K562 (cell line): ENCODE data around the gene SFT2D2. TPM values are rescaled to one million over a fixed set of nuclear protein-coding genes. Genes with fewer than 3 reads are reported as not detected.

Experiments
- DPF2 ChIP-seq: fragments of 450-650 bp; IDR thresholded peaks from 2 replicates; pipeline ENCODE4 v1.6.1; 2016
- KDM5B ChIP-seq: fragments of 200-600 bp; sonication (generic); IDR thresholded peaks from 2 replicates; pipeline ENCODE4 v1.6.1; 2012; ENCODE audit warnings: low read depth, mild to moderate bottlenecking, moderate library complexity, low read length, control low read depth, inconsistent platforms; ENCODE audit not compliant: insufficient replicate concordance
- MEIS2 ChIP-seq: fragments of 450-650 bp; IDR thresholded peaks from 2 replicates; pipeline ENCODE4 v1.6.1; 2014; ENCODE audit warnings: mild to moderate bottlenecking; ENCODE audit not compliant: partially characterized antibody
- SMARCA4 ChIP-seq: fragments of 450-650 bp; IDR thresholded peaks from 2 replicates; pipeline ENCODE4 v1.6.1; 2016
- ZBTB1 ChIP-seq: sonication (generic); formaldehyde crosslinking; IDR thresholded peaks from 2 replicates; pipeline ENCODE4 v1.8.1; 2023; ENCODE audit warnings: missing genetic modification reagents, low read depth, mild to moderate bottlenecking, borderline replicate concordance
- polyA plus RNA-seq, 8 experiments: library from polyadenylated mRNA; depleted of rRNA in 4 of 8; stranded (reverse) in 5 of 8; unstranded in 3 of 8; fragments of >200 nt; fragmentation: Nextera tagmentation in 2 of 8; fragmentation: Illumina TruSeq in 1 of 8; extraction: Ambion mirVana in 2 of 8; extraction: Trizol in 1 of 8; gene quantifications; 2 replicates each; pipeline versions ENCODE4 v1.2.1 to v1.2.3, GENCODE V29; 2011 to 2014; ENCODE audit warnings: inconsistent platforms in 1 of 8, missing spikeins in 1 of 8
- total RNA-seq, 7 experiments: library from RNA; depleted of rRNA in 6 of 7; stranded (reverse); fragments of >200 nt in 6 of 7; fragmentation: Illumina TruSeq in 2 of 7; extraction: Trizol in 2 of 7; gene quantifications; 2 replicates each; pipeline versions ENCODE4 v1.2.1 to v1.2.3, GENCODE V29; 2011 to 2021; ENCODE audit warnings: low replicate concordance in 1 of 7
- TF ChIP-seq, protein P1 (sequence below), 2 experiments: fragments of 450-650 bp; IDR thresholded peaks; 2 replicates each; pipeline ENCODE4 v1.6.1; 2016; ENCODE audit warnings: mild to moderate bottlenecking in 2 of 2, borderline replicate concordance in 1 of 2, low read depth in 1 of 2, moderate library complexity in 1 of 2
- TF ChIP-seq, protein P2 (sequence below): fragments of 250-450 bp; sonication (Bioruptor Pico); IDR thresholded peaks from 2 replicates; pipeline ENCODE4 v1.5.0; 2022; ENCODE audit warnings: mild to moderate bottlenecking

Gene SFT2D2
- total and polyA plus RNA-seq, 9 of the 15 experiments (the other 6 are each of a cell fraction or from before 2014, with no cell fraction given), result 3.4 to 50.1 (median 21.6) TPM

GRCh38 chr1:168179438-168180147 lies 46.2 kb upstream of the SFT2D2 start (continued):
- TF ChIP-seq, protein P1, sequence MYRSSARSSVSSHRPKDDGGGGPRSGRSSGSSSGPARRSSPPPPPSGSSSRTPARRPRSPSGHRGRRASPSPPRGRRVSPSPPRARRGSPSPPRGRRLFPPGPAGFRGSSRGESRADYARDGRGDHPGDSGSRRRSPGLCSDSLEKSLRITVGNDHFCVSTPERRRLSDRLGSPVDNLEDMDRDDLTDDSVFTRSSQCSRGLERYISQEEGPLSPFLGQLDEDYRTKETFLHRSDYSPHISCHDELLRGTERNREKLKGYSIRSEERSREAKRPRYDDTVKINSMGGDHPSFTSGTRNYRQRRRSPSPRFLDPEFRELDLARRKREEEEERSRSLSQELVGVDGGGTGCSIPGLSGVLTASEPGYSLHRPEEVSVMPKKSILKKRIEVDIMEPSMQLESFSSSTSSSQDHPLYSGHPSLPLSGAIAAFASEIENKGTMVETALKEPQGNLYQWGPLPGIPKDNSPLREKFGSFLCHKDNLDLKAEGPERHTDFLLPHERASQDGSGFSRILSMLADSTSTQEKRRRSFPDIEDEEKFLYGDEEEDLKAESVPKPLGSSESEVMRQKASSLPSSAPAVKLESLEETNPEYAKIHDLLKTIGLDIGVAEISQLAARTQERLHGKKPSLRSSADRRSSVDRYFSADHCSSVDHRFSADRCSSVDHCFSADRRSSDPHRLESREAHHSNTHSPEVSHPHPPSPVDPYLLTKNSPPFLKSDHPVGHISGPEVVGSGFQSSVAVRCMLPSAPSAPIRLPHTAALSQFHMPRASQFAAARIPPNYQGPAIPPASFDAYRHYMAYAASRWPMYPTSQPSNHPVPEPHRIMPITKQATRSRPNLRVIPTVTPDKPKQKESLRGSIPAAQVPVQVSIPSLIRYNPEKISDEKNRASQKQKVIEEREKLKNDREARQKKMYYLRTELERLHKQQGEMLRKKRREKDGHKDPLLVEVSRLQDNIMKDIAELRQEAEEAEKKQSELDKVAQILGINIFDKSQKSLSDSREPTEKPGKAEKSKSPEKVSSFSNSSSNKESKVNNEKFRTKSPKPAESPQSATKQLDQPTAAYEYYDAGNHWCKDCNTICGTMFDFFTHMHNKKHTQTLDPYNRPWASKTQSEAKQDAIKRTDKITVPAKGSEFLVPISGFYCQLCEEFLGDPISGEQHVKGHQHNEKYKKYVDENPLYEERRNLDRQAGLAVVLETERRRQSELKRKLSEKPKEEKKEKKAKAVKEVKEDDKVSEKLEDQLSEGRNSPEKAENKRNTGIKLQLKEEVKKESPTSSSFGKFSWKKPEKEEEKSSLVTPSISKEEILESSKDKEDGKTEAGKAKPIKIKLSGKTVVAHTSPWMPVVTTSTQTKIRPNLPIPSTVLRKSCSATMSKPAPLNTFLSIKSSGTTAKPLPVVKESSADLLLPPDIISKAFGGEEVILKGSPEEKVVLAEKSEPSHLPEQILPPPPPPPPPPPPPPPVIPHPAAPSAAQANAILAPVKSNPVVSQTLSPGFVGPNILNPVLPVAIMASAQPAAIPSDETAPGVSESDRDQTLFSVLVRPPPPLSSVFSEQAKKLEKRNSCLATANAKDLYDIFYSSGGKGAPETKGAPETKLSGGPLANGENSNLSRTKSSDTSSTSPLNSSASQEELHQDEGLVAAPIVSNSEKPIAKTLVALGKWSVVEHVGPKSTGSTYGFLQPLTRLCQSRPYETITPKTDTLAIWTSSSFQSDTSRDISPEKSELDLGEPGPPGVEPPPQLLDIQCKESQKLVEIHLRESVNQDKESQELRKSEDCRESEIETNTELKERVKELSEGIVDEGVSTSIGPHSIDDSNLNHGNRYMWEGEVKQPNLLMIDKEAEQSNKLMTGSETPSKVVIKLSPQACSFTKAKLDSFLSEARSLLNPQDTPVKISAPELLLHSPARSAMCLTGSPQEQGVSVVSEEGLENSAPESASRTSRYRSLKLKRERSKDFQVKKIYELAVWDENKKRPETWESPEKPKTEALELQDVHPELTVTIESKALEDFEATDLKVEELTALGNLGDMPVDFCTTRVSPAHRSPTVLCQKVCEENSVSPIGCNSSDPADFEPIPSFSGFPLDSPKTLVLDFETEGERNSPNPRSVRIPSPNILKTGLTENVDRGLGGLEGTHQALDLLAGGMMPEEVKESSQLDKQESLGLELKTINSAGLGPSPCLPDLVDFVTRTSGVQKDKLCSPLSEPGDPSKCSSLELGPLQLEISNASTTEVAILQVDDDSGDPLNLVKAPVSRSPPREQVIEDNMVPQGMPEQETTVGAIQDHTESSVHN (IDR thresholded peaks at IDR 0.05; ENCODE audit: borderline replicate concordance in 1 of 2, low read depth in 1 of 2), result peak in 1 of 2 experiments; percentile 32; a peak in 1 of 4 replicates
- peak; percentile 16; the same call in 1 of the 2 replicates for TF ChIP-seq SMARCA4
- TF ChIP-seq DPF2, result peak; percentile 12; the same call in 1 of the 2 replicates
- TF ChIP-seq, protein P2, sequence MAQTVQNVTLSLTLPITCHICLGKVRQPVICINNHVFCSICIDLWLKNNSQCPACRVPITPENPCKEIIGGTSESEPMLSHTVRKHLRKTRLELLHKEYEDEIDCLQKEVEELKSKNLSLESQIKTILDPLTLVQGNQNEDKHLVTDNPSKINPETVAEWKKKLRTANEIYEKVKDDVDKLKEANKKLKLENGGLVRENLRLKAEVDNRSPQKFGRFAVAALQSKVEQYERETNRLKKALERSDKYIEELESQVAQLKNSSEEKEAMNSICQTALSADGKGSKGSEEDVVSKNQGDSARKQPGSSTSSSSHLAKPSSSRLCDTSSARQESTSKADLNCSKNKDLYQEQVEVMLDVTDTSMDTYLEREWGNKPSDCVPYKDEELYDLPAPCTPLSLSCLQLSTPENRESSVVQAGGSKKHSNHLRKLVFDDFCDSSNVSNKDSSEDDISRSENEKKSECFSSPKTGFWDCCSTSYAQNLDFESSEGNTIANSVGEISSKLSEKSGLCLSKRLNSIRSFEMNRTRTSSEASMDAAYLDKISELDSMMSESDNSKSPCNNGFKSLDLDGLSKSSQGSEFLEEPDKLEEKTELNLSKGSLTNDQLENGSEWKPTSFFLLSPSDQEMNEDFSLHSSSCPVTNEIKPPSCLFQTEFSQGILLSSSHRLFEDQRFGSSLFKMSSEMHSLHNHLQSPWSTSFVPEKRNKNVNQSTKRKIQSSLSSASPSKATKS (CRISPR knock-in tag), result no peak
- TF ChIP-seq MEIS2, result peak; percentile 13
- TF ChIP-seq KDM5B, result peak; percentile 15
- TF ChIP-seq ZBTB1 (CRISPR knock-in tag), result 0 out of 2 replicates have a peak, but pooled peaks have one; percentile 78
